ENCODE results near the gene OR14A16.

OR14A16 gene

GRCh38 chr1:247824023-247824422 is at the start of gene OR14A16:
OR14A16 (minus strand) TSS chr1:247824119; CDS start chr1:247815729, 8,390 bp downstream.
- no peak for DNase-seq

GRCh38 chr1:247865416-247865815 is 41.5 kb upstream of the OR14A16 start:
- DNase-seq, result no peak

- no peak for DNase-seq
Measured at GRCh38 chr1:247864644-247865043, 40.7 kb upstream of the OR14A16 start.

GRCh38 chr1:247862756-247863155 is 38.8 kb upstream of the OR14A16 start:
- DNase-seq, result no peak

GRCh38 chr1:247857985-247858619 is 34.2 kb upstream of the OR14A16 start:
- DNase-seq, result no peak

GRCh38 chr1:247857069-247857984 is 33.4 kb upstream of the OR14A16 start, which contains the start of gene TRIM58:
TRIM58 (plus strand) TSS chr1:247857187; CDS start chr1:247857247, 60 bp downstream.
- no peak for DNase-seq

- DNase-seq, result no peak
Measured at GRCh38 chr1:247855911-247856310, 32.0 kb upstream of the OR14A16 start.

- DNase-seq, result no peak
Measured at GRCh38 chr1:247854899-247855545, 31.1 kb upstream of the OR14A16 start.

GRCh38 chr1:247849616-247850015 is 25.7 kb upstream of the OR14A16 start:
- no peak for DNase-seq

- DNase-seq, result no peak
Measured at GRCh38 chr1:247848346-247848745, 24.4 kb upstream of the OR14A16 start.

GRCh38 chr1:247845693-247846017 is 21.7 kb upstream of the OR14A16 start:
- no peak for DNase-seq

GRCh38 chr1:247845011-247845692 is 21.2 kb upstream of the OR14A16 start:
- no peak for DNase-seq

- DNase-seq, result no peak
Measured at GRCh38 chr1:247843411-247843810, 19.5 kb upstream of the OR14A16 start.

GRCh38 chr1:247841796-247842195 is 17.9 kb upstream of the OR14A16 start, which contains the start of gene OR11L1:
OR11L1 (minus strand) TSS chr1:247841896; CDS start chr1:247841896, 0 bp downstream.
- DNase-seq, result no peak

- no peak for DNase-seq
Measured at GRCh38 chr1:247840818-247841217, 16.9 kb upstream of the OR14A16 start.

- DNase-seq, result no peak
Measured at GRCh38 chr1:247833601-247834000, 9.7 kb upstream of the OR14A16 start.

- DNase-seq, result no peak
Measured at GRCh38 chr1:247829656-247830055, 5.7 kb upstream of the OR14A16 start.

GRCh38 chr1:247825362-247825761 is 1.4 kb upstream of the OR14A16 start:
- no peak for DNase-seq

GRCh38 chr1:247822060-247822459 is 1.9 kb downstream of the OR14A16 start:
- DNase-seq, result no peak

- no peak for DNase-seq
Measured at GRCh38 chr1:247812637-247813036, 11.3 kb downstream of the OR14A16 start.

GRCh38 chr1:247797518-247797917 is 26.4 kb downstream of the OR14A16 start:
- DNase-seq, result no peak

GRCh38 chr1:247769603-247770002 is 54.3 kb downstream of the OR14A16 start:
- DNase-seq, result no peak

All from activated effector memory CD4-positive, alpha-beta T cell treated with Interleukin-2 at 50 U/mL for 16 hours (primary cell).